ENCODE measurements around the gene FEM1B.

GRCh38 chr15:68343579-68344225 is 66.2 kb downstream of the FEM1B start:
- TF ChIP-seq CTCF (IDR thresholded peaks at IDR 0.05) (no peak), POLR2A (IDR thresholded peaks at IDR 0.05) (no peak)

Measured in testis (tissue), 2 donors.